GM12801 (cell line): Measurements from ENCODE around the gene SEMA3A.

Experiments
- CTCF ChIP-seq: IDR thresholded peaks from one replicate; pipeline ENCODE4 v1.5.1; 2011; ENCODE audit warnings: control low read depth; ENCODE audit not compliant: insufficient read length; ENCODE audit errors: extremely low read depth

Gene SEMA3A

GRCh38 chr7:84194484-84195271 lies at the start of gene SEMA3A:
Gene SEMA3A (minus strand): TSS chr7:84194789. CDS start chr7:84194586, 203 bp downstream.
- TF ChIP-seq CTCF, result no peak

GRCh38 chr7:84238596-84238995 lies 44.0 kb upstream of the SEMA3A start:
- no peak for TF ChIP-seq CTCF

GRCh38 chr7:84237533-84238173 lies 43.1 kb upstream of the SEMA3A start:
- no peak for TF ChIP-seq CTCF

- TF ChIP-seq CTCF, result no peak
Observed at GRCh38 chr7:84236398-84236797, 41.8 kb upstream of the SEMA3A start.

GRCh38 chr7:84232646-84233045 lies 38.1 kb upstream of the SEMA3A start:
- TF ChIP-seq CTCF, result no peak

GRCh38 chr7:84231157-84231556 lies 36.6 kb upstream of the SEMA3A start:
- no peak for TF ChIP-seq CTCF

- no peak for TF ChIP-seq CTCF
Observed at GRCh38 chr7:84230491-84230890, 35.9 kb upstream of the SEMA3A start.
